GM12878 (cell line): Measurements from ENCODE around the gene CNTN3. TPM values are rescaled to one million over a fixed set of nuclear protein-coding genes. Genes with fewer than 3 reads are reported as not detected.

ENCODE experiments used
- ATAC-seq: fragments of 200-7000 bp; cut with Tn5 transposase; 3 replicates; pipeline ENCODE4 v1.9.1; 2020; ENCODE audit warnings: mild to moderate bottlenecking, moderate library complexity
- BruUV-seq: library from RNA; stranded (reverse); fragments of 400-500 nt; replicated peaks from 2 replicates; lab custom pipeline; 2021; lab: Mats Ljungman, UMichigan
- CTCF ChIA-PET: fragments of 300-600 bp; sonication (Branson Sonifier 250); formaldehyde crosslinking; extraction: SDS; loops from one replicate; lab custom pipeline; 2021; ENCODE audit warnings: inconsistent platforms; lab: Yijun Ruan, JAX
- POLR2A ChIA-PET: fragments of 350-600 bp; formaldehyde crosslinking; extraction: SDS; loops from one replicate; lab custom pipeline; 2021; ENCODE audit warnings: inconsistent platforms; lab: Charles Lee
- RAD21 ChIA-PET: fragments of 300-600 bp; sonication (Branson Sonifier 250); formaldehyde crosslinking; loops from one replicate; lab custom pipeline; 2023; ENCODE audit warnings: antibody characterized with exemption; ENCODE audit not compliant: unreplicated experiment; lab: Charles Lee
- SMC1A ChIA-PET: fragments of 300-600 bp; sonication (Branson Sonifier 250); formaldehyde crosslinking; loops from one replicate; lab custom pipeline; 2023; ENCODE audit not compliant: unreplicated experiment, uncharacterized antibody; lab: Charles Lee
- DNase-seq: peaks from one replicate; pipeline ENCODE4 v3.0.0-alpha.2; 2011; ENCODE audit warnings: low read depth, low spot score
- FAIRE-seq: peaks from 3 replicates; lab custom pipeline; 2011; peaks lifted over from hg19 to GRCh38; lab: Jason Lieb, UNC
- H2AFZ ChIP-seq: 2 replicates; pipeline ENCODE4 v1.6.0; 2011; ENCODE audit warnings: low read depth, low read length, control low read depth; ENCODE audit not compliant: control insufficient read depth
- H3K27ac ChIP-seq: 2 replicates; pipeline ENCODE4 v1.5.1; 2011; ENCODE audit warnings: control low read depth; ENCODE audit not compliant: control insufficient read depth, insufficient read depth
- H3K27me3 ChIP-seq, 2 experiments: replicated peaks in 1 of 2; 2 replicates each; pipeline versions ENCODE4 v1.6.0 to v1.6.1; 2011; ENCODE audit warnings: low read length in 1 of 2; ENCODE audit not compliant: control insufficient read depth in 2 of 2, insufficient read depth in 2 of 2
- H3K36me3 ChIP-seq, 2 experiments: 2 replicates each; pipeline ENCODE4 v1.5.1; 2011; ENCODE audit warnings: low read length in 1 of 2; ENCODE audit not compliant: control insufficient read depth in 2 of 2, insufficient read depth in 2 of 2
- H3K4me1 ChIP-seq: 2 replicates; pipeline ENCODE4 v1.6.1; 2011; ENCODE audit warnings: mild to moderate bottlenecking, low read length, moderate library complexity, mixed read lengths; ENCODE audit not compliant: control insufficient read depth, insufficient read depth
- H3K4me2 ChIP-seq: 2 replicates; pipeline ENCODE4 v1.6.0; 2011; ENCODE audit warnings: control low read depth; ENCODE audit not compliant: control insufficient read depth, insufficient read depth
- H3K4me3 ChIP-seq: fragments of 200-600 bp; sonication (generic); 2 replicates; pipeline ENCODE4 v1.5.1; 2016
- H3K79me2 ChIP-seq: 2 replicates; pipeline ENCODE4 v1.6.0; 2011; ENCODE audit warnings: low read length; ENCODE audit not compliant: control insufficient read depth, insufficient read depth
- H3K9ac ChIP-seq: 2 replicates; pipeline ENCODE4 v1.8.0; 2011; ENCODE audit warnings: low read length, control low read depth, mixed read lengths; ENCODE audit not compliant: control insufficient read depth, insufficient read depth
- H3K9me3 ChIP-seq: replicated peaks from 3 replicates; pipeline ENCODE4 v1.5.1; 2011; ENCODE audit warnings: mild to moderate bottlenecking, low read length; ENCODE audit not compliant: control insufficient read depth, insufficient read depth
- H4K20me1 ChIP-seq: 2 replicates; pipeline ENCODE4 v1.6.0; 2011; ENCODE audit not compliant: control insufficient read depth, insufficient read depth
- BMI1 ChIP-seq: fragments of 450-650 bp; IDR thresholded peaks from 2 replicates; pipeline ENCODE4 v1.6.1; 2016; ENCODE audit warnings: mild to moderate bottlenecking, moderate library complexity, borderline replicate concordance
- CHD1 ChIP-seq: IDR thresholded peaks from 2 replicates; pipeline ENCODE4 v1.6.1; 2012; ENCODE audit warnings: low read depth, low read length, improper control_type of control experiment
- CREB1 ChIP-seq: IDR thresholded peaks from 2 replicates; pipeline ENCODE4 v1.6.1; 2012; ENCODE audit warnings: low read depth, mild to moderate bottlenecking, inconsistent platforms
- HDAC2 ChIP-seq: fragments of 200-600 bp; sonication (generic); IDR thresholded peaks from 2 replicates; pipeline ENCODE4 v1.6.1; 2017
- IRF5 ChIP-seq: fragments of 450-650 bp; IDR thresholded peaks from 2 replicates; pipeline ENCODE4 v1.6.1; 2017; ENCODE audit warnings: borderline replicate concordance
- JUNB ChIP-seq: IDR thresholded peaks from 2 replicates; pipeline ENCODE4 v1.6.1; 2016; ENCODE audit warnings: antibody characterized with exemption, mild to moderate bottlenecking
- LARP7 ChIP-seq: fragments of 450-650 bp; IDR thresholded peaks from 2 replicates; pipeline ENCODE4 v1.6.1; 2017; ENCODE audit warnings: mild to moderate bottlenecking
- NFYA ChIP-seq: IDR thresholded peaks from 2 replicates; pipeline ENCODE4 v1.6.1; 2011; ENCODE audit warnings: low read depth, mild to moderate bottlenecking, low read length, improper control_type of control experiment, borderline replicate concordance
- NR2C1 ChIP-seq: fragments of 450-650 bp; IDR thresholded peaks from 2 replicates; pipeline ENCODE4 v1.6.1; 2017; ENCODE audit warnings: antibody characterized with exemption, mild to moderate bottlenecking, moderate library complexity
- RAD51 ChIP-seq: fragments of 450-650 bp; IDR thresholded peaks from 2 replicates; pipeline ENCODE4 v1.6.1; 2016; ENCODE audit warnings: moderate library complexity, mild to moderate bottlenecking, inconsistent platforms
- SRF ChIP-seq, 2 experiments: IDR thresholded peaks; 2 replicates each; pipeline ENCODE4 v1.6.1; 2011; ENCODE audit warnings: low read depth in 2 of 2, low read length in 2 of 2, mild to moderate bottlenecking in 1 of 2, moderate library complexity in 1 of 2
- TBL1XR1 ChIP-seq: IDR thresholded peaks from 2 replicates; pipeline ENCODE4 v1.6.1; 2012; ENCODE audit warnings: low read depth, low read length, improper control_type of control experiment
- TCF7 ChIP-seq: IDR thresholded peaks from 2 replicates; pipeline ENCODE4 v1.6.1; 2014; ENCODE audit warnings: antibody characterized with exemption, borderline replicate concordance
- USF1 ChIP-seq: IDR thresholded peaks from 2 replicates; pipeline ENCODE4 v1.6.1; 2011; ENCODE audit warnings: borderline replicate concordance, low read depth, mild to moderate bottlenecking, moderate library complexity, mixed read lengths, low read length; ENCODE audit not compliant: insufficient read depth; ENCODE audit errors: extremely low read length
- ZNF24 ChIP-seq: fragments of 450-650 bp; IDR thresholded peaks from 2 replicates; pipeline ENCODE4 v1.6.1; 2017; ENCODE audit warnings: antibody characterized with exemption, mild to moderate bottlenecking
- ZNF384 ChIP-seq: IDR thresholded peaks from 2 replicates; pipeline ENCODE4 v1.6.1; 2012; ENCODE audit warnings: low read depth, mild to moderate bottlenecking, low read length, improper control_type of control experiment, borderline replicate concordance
- WGBS: methylation state at CpG from one replicate; pipeline ENCODE4 v1.1.6; 2016; ENCODE audit warnings: low lambda C conversion rate; ENCODE audit not compliant: insufficient replicate concordance, insufficient coverage; ENCODE audit errors: missing lambda C conversion rate; 5-methylcytosine and 5-hydroxymethylcytosine counted together
- in situ Hi-C: fragments of 300-500 bp; cut with MboI; formaldehyde crosslinking; loops from 9 replicates; pipeline ENCODE4 v1.14.3; 2018; ENCODE audit warnings: mixed read lengths
- intact Hi-C: fragments of 100-400 bp; cut with micrococcal nuclease; formaldehyde crosslinking; loops from one replicate; pipeline ENCODE4 v1.14.2; 2022; ENCODE audit not compliant: unreplicated experiment
- polyA plus RNA-seq, 11 experiments: library from polyadenylated mRNA; depleted of rRNA in 4 of 11; unstranded in 6 of 11; stranded (reverse) in 5 of 11; fragments of >200 nt; fragmentation: Nextera tagmentation in 4 of 11; fragmentation: Illumina TruSeq in 1 of 11; extraction: Ambion mirVana in 4 of 11; extraction: Trizol in 1 of 11; gene quantifications; 1 replicate in 1 of 11; 2 replicates in 10 of 11; pipeline versions ENCODE4 v1.2.1 to v1.2.3, GENCODE V29; 2011 to 2016; ENCODE audit warnings: inconsistent platforms in 2 of 11, missing spikeins in 2 of 11, low read depth in 1 of 11
- total RNA-seq, 4 experiments: library from RNA; depleted of rRNA in 3 of 4; stranded (reverse); fragments of >200 nt in 3 of 4; fragmentation: Illumina TruSeq in 1 of 4; extraction: Trizol in 1 of 4; gene quantifications; 2 replicates each; pipeline versions ENCODE4 v1.2.1 to v1.2.3, GENCODE V29; 2013 to 2021

Gene CNTN3
- total and polyA plus RNA-seq, 10 of the 15 experiments (the other 5 are each of a cell fraction or from before 2014, with no cell fraction given), result 0.14 TPM; not detected in 9

DNA sequence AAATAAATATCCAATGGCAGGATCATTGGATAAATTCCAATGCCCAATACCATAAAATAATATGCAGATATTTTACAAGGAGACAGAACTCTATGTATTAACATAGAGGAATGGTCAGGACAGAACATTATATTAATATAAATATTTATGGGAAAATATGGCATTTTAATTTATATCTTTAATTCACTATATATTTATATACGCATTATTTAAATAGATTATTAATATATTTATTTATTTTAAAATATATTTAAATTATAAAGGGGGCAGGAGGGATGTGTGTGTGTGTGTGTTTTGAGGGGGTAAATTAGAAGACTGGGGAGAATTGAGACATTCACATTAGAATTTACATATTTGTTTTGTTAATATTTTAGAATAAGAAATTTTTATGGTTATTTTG lies 31.6 kb upstream of the CNTN3 start:
- Histone ChIP-seq H3K27me3 (no peaks in the 10 kb centered on the region), H2AFZ (no peak overlapping the region), H3K9me3 (no peaks in the 10 kb centered on the region), H3K36me3 (no peaks in the 10 kb centered on the region), H3K9ac (no peak overlapping the region), H3K27ac (no peak overlapping the region), H4K20me1 (no peaks in the 10 kb centered on the region), H3K4me3 (no peak overlapping the region), H3K4me1 (no peaks in the 10 kb centered on the region), H3K79me2 (no peaks in the 10 kb centered on the region), H3K4me2 (no peak overlapping the region)
- intact Hi-C loops, result loop anchor here (10.0 kb wide), 1 partner anchor 529 kb away; no protein-coding TSS in a partner anchor
- BruUV-seq, result no TSS peak
- ATAC-seq (no peak), FAIRE-seq (no peak), DNase-seq (no peak)
- ChIA-PET POLR2A (no interaction called here), RAD21 (no interaction called here), CTCF (no interaction called here), SMC1A (interaction anchor here (0.6 kb wide), 1 partner anchor 204 kb away, joined by 3 read pairs; no protein-coding TSS in a partner anchor)
- TF ChIP-seq RAD51 (no peak), ZNF384 (no peak), NR2C1 (no peak), LARP7 (no peak), CREB1 (no peak)
- in situ Hi-C loops, result no loop called here
- WGBS, result 44% methylated on average over 1 of the region's 1 CpG

- H3K27me3 ChIP-seq, result no peaks in the 10 kb centered on the region
- SMC1A ChIA-PET, result no interaction called here
- no peak overlapping the region for H2AFZ ChIP-seq
- FAIRE-seq (no peak), DNase-seq (no peak), ATAC-seq (no peak)
- H3K27ac ChIP-seq, result no peak overlapping the region
- no peak overlapping the region for H3K4me2 ChIP-seq
- no peaks in the 10 kb centered on the region for H3K79me2 ChIP-seq
- H3K9me3 ChIP-seq, result no peaks in the 10 kb centered on the region
- no peak overlapping the region for H3K4me3 ChIP-seq
- no peaks in the 10 kb centered on the region for H4K20me1 ChIP-seq
- BruUV-seq, result no TSS peak
- H3K36me3 ChIP-seq, result no peaks in the 10 kb centered on the region
- no peak overlapping the region for H3K9ac ChIP-seq
- H3K4me1 ChIP-seq, result no peaks in the 10 kb centered on the region
- in situ Hi-C loops, result no loop called here
- WGBS, result 26% methylated on average over 5 of the region's 5 CpGs
- intact Hi-C loops, result loop anchor here (10.0 kb wide), 1 partner anchor 531 kb away; no protein-coding TSS in a partner anchor
- POLR2A ChIA-PET, result no interaction called here
- RAD21 ChIA-PET, result no interaction called here
- CTCF ChIA-PET, result no interaction called here
- no peak for TF ChIP-seq BMI1
- TF ChIP-seq SRF (IDR thresholded peaks at IDR 0.05; ENCODE audit: low read depth in 2 of 2, low read length in 2 of 2), result no peak
- TF ChIP-seq TCF7, result no peak
- no peak for TF ChIP-seq CHD1
- no peak for TF ChIP-seq HDAC2
- no peak for TF ChIP-seq TBL1XR1
- TF ChIP-seq NFYA, result no peak
- TF ChIP-seq IRF5, result no peak
- no peak for TF ChIP-seq JUNB
- no peak for TF ChIP-seq LARP7
- TF ChIP-seq ZNF24, result no peak
- no peak for TF ChIP-seq USF1
Measured at GRCh38 chr3:74643636-74644035, 29.2 kb upstream of the CNTN3 start.
